GM18909 (cell line): Measurements from ENCODE around the gene NKAIN2.

Experiments
- ATAC-seq: cut with Tn5 transposase; IDR thresholded peaks from one replicate; pipeline ENCODE4 v1.9.1; 2021; ENCODE audit warnings: mild to moderate bottlenecking; ENCODE audit not compliant: unreplicated experiment, poor library complexity

The NKAIN2 gene

DNA sequence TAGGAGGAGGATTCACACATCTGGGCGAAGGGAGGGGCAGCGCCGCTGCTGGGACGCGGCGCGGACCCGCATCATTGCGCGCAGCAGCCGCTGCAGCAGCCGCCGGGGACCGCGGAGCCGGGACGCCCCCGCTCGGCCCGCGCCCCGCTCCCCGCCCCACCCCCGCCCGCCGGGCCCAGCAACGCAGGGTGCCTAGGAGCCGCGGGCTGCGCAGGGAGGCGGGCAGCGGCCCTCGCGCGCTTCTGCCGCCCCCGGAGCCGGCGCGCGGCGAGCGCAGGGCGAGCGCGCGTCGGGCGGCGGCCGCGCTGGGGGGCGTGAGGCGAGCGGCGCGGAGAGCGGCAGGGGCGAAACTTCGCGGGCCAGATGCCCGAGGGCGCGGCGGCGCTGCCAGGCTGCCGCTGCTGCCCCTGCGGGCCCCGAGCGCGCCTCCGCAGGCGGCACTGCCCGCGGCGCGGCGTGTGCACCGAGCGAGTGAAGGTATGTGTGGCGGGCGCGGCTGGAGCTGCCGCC lies at the start of gene NKAIN2:
TSS of gene NKAIN2 (plus strand) at position 362 of the 510 bp plus-strand sequence.
- peak; percentile 40 for ATAC-seq

GRCh38 chr6:123759472-123759871 lies 44.2 kb upstream of the NKAIN2 start:
- ATAC-seq, result no peak

GRCh38 chr6:123763904-123764303 lies 39.8 kb upstream of the NKAIN2 start:
- no peak for ATAC-seq

- ATAC-seq, result no peak
These were observed 38.9 kb upstream of the NKAIN2 start for GRCh38 chr6:123764722-123765121.

DNA sequence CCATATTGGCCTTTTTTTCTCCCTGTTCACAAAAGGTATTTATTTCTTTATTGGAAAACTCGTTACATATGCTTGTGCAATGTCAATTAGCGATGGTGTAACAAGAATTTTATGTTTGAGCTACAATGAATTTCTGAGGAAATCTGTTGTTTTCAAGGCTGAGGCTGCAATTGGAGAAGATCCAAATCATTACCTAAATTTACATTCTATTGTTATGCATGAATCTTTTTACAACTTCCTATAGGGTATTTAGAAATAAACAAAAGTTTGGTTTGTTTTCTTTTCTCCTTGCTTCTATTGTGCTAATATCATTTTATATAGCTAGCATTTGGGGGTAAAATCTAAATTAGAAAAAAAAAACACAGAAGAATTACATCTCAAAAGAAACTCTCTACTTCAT lies 34.7 kb upstream of the NKAIN2 start:
- ATAC-seq, result no peak

- ATAC-seq, result peak; percentile 4
These were observed 34.2 kb upstream of the NKAIN2 start for GRCh38 chr6:123769431-123769830.

DNA sequence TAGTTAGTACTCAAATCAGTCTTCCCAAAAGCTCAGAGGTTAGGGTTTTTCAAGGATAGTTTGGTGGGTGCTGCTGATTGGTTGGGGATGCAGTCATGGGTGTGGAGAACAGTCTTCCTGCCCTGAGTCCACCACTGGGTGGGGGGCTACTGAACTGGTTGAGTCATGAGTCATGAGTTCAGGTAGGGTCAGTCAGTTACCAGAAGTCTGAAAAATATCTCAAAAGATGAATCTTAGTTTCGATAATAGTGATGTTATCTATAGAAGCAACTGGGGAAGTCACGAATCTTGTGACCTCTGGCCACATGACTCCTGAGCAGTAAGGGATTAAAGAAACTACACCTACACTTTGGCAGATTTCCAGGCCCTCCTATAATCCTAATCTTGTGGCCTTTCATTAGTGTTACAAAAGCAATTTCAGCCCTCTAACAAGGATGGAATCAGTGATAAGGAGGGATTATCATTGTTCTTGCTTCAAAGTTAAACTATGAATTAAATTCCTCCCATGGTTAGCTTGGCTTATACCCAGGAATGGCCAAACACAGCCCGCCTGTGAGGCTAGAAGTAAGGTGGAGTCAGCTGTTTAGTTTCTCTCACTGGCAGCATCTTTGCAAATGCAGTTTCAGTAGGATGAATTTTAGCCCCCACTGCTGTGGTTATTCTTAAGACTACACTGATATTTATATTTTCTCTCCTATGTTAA lies 33.3 kb upstream of the NKAIN2 start:
- ATAC-seq, result peak; percentile 53

GRCh38 chr6:123771126-123771525 lies 32.5 kb upstream of the NKAIN2 start:
- no peak for ATAC-seq

DNA sequence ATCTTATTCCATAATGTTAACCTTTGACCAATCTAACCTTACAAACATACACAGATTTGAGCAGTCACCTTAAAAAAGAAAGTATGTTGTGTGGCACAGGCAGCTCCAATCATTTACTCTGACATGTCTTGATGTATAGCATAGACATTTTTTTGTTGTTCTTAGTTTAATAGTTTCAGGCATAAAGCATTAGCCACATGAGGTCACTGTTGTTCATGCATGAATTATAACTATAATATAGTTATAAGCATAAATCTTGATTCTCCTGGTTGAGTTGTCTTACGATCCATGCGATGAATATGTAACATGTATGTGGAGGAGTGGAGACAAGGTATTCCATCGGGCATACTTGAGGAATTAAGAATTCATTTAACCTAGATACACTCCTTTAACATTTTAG lies 26.1 kb upstream of the NKAIN2 start:
- no peak for ATAC-seq

GRCh38 chr6:123780021-123780420 lies 23.6 kb upstream of the NKAIN2 start:
- ATAC-seq, result no peak

GRCh38 chr6:123784330-123784729 lies 19.3 kb upstream of the NKAIN2 start:
- no peak for ATAC-seq

GRCh38 chr6:123785039-123785438 lies 18.6 kb upstream of the NKAIN2 start:
- no peak for ATAC-seq

- no peak for ATAC-seq
These were observed 15.3 kb upstream of the NKAIN2 start for GRCh38 chr6:123788319-123788718.

DNA sequence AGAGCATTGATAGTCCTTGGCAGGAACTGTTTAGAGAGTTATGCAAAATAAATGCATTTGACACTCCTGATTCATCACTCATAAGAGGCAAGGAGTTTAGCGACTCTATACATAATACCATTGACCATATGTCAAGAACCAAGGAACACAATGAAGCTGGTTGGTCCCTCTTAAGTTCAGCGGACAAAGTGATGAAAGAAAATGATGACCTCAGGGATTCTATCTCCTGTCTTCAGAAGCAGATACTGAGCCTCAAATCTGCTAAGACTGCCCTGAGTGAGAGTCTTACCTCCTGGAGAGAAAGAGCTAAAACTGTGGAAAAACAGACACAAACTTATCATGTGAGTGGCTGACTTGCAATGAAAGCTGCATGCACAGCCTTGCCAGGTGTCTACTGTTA lies 9.5 kb upstream of the NKAIN2 start:
- no peak for ATAC-seq

DNA sequence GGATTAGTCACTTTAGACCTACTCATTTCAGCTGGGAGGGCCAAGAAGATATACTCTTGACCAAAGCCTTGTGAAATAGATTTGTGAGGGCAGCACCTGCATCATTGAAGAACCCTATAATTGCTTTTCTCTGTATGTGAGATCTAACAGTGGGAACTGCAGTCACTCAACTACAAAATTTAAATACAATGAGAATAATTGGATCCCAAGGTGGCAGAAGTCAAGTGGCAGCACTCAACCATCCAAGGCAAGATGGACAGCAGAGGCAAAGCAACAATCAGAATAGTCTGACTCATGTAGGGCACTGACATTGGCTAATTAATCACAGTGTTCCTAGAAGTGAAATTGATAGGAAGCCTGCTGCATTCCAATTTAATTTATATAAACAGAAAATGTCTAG lies 8.9 kb upstream of the NKAIN2 start:
- no peak for ATAC-seq

DNA sequence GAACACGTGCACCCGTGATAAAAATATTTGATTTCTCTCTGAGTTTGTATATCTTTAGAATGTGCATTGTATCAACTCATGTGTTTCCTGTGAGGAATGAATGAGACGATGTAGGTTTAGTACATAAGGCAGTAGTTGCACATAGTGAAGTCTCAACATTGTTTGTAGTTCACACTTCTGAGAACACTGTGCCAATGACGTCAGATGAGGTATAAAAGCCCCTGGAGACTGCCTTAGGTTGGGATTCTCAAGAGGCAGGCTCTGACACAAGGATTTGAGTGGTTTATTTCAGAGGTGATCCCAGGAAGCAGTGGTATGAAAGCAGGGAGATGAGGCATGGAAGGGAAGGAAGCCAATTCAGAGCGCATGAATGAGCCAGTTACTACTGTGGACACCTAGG lies 2.6 kb upstream of the NKAIN2 start:
- ATAC-seq, result no peak

- ATAC-seq, result peak; percentile 8
These were observed 1.3 kb upstream of the NKAIN2 start for GRCh38 chr6:123802351-123802696.

DNA sequence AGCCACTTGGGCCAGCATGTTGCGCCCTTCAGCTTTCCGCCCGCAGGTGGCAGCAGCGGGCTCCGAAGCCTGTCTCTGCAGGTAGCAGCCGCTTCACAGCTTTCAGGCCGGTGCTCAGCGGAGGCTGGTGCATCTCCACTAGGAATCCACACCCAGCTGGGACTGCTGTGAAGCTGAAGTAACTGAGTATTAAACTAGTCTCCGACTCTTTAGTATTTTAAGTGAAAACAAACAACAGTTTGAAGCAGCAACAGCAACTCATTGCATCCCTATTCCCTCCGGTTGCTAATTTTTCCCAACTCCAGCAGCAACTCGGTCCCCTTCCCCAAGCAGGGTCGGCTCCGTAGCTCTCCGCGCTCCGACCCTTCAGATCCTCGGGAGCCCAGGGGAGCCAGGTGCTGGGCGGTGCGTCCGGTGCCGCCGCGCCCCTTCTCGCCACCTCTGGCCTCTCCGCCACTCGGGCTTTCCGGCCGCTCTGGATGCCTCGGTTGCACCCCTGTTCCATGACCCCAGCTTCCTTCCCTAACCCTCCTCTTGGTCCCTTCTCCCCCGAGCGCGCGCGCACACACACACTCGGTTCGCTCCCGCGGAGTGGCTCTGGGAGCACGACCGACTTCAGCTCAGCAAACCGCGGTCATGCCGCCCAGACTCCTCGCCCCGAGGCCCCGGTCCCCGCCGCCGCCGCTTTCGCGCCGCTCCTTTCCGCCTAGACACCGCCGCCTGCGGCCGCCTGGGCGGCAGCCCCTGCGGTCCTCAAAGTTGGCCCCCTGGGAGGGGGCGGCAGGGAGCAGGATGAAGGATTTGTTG lies 765 bp upstream of the NKAIN2 start:
- peak; percentile 96 for ATAC-seq

DNA sequence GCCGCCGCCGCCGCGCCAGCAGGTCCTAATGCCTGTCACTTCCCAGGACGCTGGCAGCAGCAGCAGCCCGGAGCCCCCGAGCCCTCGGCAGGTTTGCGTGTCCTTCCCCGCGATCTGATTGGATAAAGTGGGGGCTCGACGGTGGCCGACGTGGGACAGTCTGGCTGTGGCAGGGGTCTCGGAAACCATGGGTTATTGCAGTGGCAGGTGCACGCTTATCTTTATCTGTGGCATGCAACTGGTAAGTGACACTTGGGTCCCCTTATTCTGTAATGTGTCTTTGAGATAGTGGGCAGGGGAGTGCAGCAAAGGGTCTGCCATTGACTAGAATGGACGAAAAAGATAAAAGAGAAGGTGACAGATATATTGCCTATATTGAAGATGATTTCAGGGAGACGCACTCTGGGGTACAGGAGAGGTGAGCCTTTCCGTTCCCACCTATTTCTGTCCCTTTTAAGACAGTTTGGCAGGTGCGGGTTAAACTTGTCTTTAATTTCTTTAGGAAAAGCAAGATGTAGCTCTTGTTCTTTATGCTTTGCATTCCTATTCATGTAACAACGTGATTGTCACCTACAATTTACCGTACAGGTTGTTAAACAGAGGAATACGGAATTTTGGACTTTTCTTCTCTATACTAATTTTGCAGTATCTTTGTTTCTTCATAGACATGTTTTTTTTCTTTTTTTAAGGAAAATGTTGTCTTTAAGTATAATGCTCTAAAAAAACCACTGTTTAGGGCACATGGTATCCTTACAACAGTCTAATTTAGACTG lies 535 bp downstream of the NKAIN2 start:
- ATAC-seq, result no peak

GRCh38 chr6:123804787-123805540 lies 1.3 kb downstream of the NKAIN2 start:
- no peak for ATAC-seq
